Measurements from ENCODE around the gene UQCRC1.

The UQCRC1 gene

GRCh38 chr3:48630407-48630806, 21.0 kb upstream of the UQCRC1 start:
- Histone ChIP-seq H3K27ac (ENCODE audit: low read depth, low read length) (no peak overlapping the region), H3K4me1 (ENCODE audit: control insufficient read depth, low read length) (peaks cover 7% of the 10 kb centered on the region), H3K27me3 (ENCODE audit: control insufficient read depth, low read length) (no peaks in the 10 kb centered on the region), H3K9me3 (ENCODE audit: control insufficient read depth, insufficient read depth, low read length) (no peaks in the 10 kb centered on the region), H3K4me2 (ENCODE audit: low read length) (no peak overlapping the region), H3K79me2 (ENCODE audit: control insufficient read depth, low read length) (no peaks in the 10 kb centered on the region), H3F3A (ENCODE audit: control insufficient read depth, insufficient read depth) (no peaks in the 10 kb centered on the region), H3K9me2 (replicated peaks; ENCODE audit: control insufficient read depth, low read length) (no peaks in the 10 kb centered on the region), H4K20me1 (ENCODE audit: control insufficient read depth, insufficient read depth, low read depth, low read length) (no peaks in the 10 kb centered on the region), H3K36me3 (ENCODE audit: control insufficient read depth, low read length) (peaks cover 27% of the 10 kb centered on the region), H3K4me3 (ENCODE audit: low read length) (no peak overlapping the region)
- no peak for TF ChIP-seq CTCF (IDR thresholded peaks at IDR 0.05; ENCODE audit: low read depth, low read length, poor library complexity, severe bottlenecking)
- TF ChIP-seq EZH2phosphoT487 (IDR thresholded peaks at IDR 0.05; ENCODE audit: borderline replicate concordance, low read length) = no peak

GRCh38 chr3:48629894-48630293, 20.4 kb upstream of the UQCRC1 start:
- no peaks in the 10 kb centered on the region for H3K79me2 ChIP-seq (ENCODE audit: control insufficient read depth, low read length)
- no peaks in the 10 kb centered on the region for H3K9me2 ChIP-seq (replicated peaks; ENCODE audit: control insufficient read depth, low read length)
- no peak overlapping the region for H3K4me3 ChIP-seq (ENCODE audit: low read length)
- H3K36me3 ChIP-seq (ENCODE audit: control insufficient read depth, low read length) = peaks cover 27% of the 10 kb centered on the region
- H3K27ac ChIP-seq (ENCODE audit: low read depth, low read length) = no peak overlapping the region
- no peak overlapping the region for H3K4me2 ChIP-seq (ENCODE audit: low read length)
- no peaks in the 10 kb centered on the region for H3F3A ChIP-seq (ENCODE audit: control insufficient read depth, insufficient read depth)
- no peaks in the 10 kb centered on the region for H3K27me3 ChIP-seq (ENCODE audit: control insufficient read depth, low read length)
- TF ChIP-seq EZH2phosphoT487 (IDR thresholded peaks at IDR 0.05; ENCODE audit: borderline replicate concordance, low read length) (no peak), CTCF (IDR thresholded peaks at IDR 0.05; ENCODE audit: low read depth, low read length, poor library complexity, severe bottlenecking) (no peak)
- H3K4me1 ChIP-seq (ENCODE audit: control insufficient read depth, low read length) = peaks cover 7% of the 10 kb centered on the region
- no peaks in the 10 kb centered on the region for H4K20me1 ChIP-seq (ENCODE audit: control insufficient read depth, insufficient read depth, low read depth, low read length)
- no peaks in the 10 kb centered on the region for H3K9me3 ChIP-seq (ENCODE audit: control insufficient read depth, insufficient read depth, low read length)

GRCh38 chr3:48628277-48629017, 19.0 kb upstream of the UQCRC1 start:
- Histone ChIP-seq H3K4me1 (ENCODE audit: control insufficient read depth, low read length) (peaks cover 7% of the 10 kb centered on the region), H3K27me3 (ENCODE audit: control insufficient read depth, low read length) (no peaks in the 10 kb centered on the region), H3K27ac (ENCODE audit: low read depth, low read length) (no peak overlapping the region), H3F3A (ENCODE audit: control insufficient read depth, insufficient read depth) (no peaks in the 10 kb centered on the region), H3K4me2 (ENCODE audit: low read length) (no peak overlapping the region), H3K4me3 (ENCODE audit: low read length) (no peak overlapping the region), H4K20me1 (ENCODE audit: control insufficient read depth, insufficient read depth, low read depth, low read length) (no peaks in the 10 kb centered on the region), H3K9me2 (replicated peaks; ENCODE audit: control insufficient read depth, low read length) (no peaks in the 10 kb centered on the region), H3K9me3 (ENCODE audit: control insufficient read depth, insufficient read depth, low read length) (no peaks in the 10 kb centered on the region), H3K79me2 (ENCODE audit: control insufficient read depth, low read length) (no peaks in the 10 kb centered on the region), H3K36me3 (ENCODE audit: control insufficient read depth, low read length) (peaks cover 27% of the 10 kb centered on the region)
- TF ChIP-seq EZH2phosphoT487 (IDR thresholded peaks at IDR 0.05; ENCODE audit: borderline replicate concordance, low read length) = no peak

- no peak overlapping the region for H3K27ac ChIP-seq (ENCODE audit: low read depth, low read length)
- H3K4me1 ChIP-seq (ENCODE audit: control insufficient read depth, low read length) = peaks cover 7% of the 10 kb centered on the region
- H3K9me3 ChIP-seq (ENCODE audit: control insufficient read depth, insufficient read depth, low read length) = no peaks in the 10 kb centered on the region
- no peaks in the 10 kb centered on the region for H3K27me3 ChIP-seq (ENCODE audit: control insufficient read depth, low read length)
- no peak overlapping the region for H3K4me2 ChIP-seq (ENCODE audit: low read length)
- no peaks in the 10 kb centered on the region for H3F3A ChIP-seq (ENCODE audit: control insufficient read depth, insufficient read depth)
- H4K20me1 ChIP-seq (ENCODE audit: control insufficient read depth, insufficient read depth, low read depth, low read length) = no peaks in the 10 kb centered on the region
- TF ChIP-seq CTCF (IDR thresholded peaks at IDR 0.05; ENCODE audit: low read depth, low read length, poor library complexity, severe bottlenecking) = no peak
- TF ChIP-seq EZH2phosphoT487 (IDR thresholded peaks at IDR 0.05; ENCODE audit: borderline replicate concordance, low read length) = no peak
- H3K4me3 ChIP-seq (ENCODE audit: low read length) = no peak overlapping the region
- H3K79me2 ChIP-seq (ENCODE audit: control insufficient read depth, low read length) = no peaks in the 10 kb centered on the region
- H3K9me2 ChIP-seq (replicated peaks; ENCODE audit: control insufficient read depth, low read length) = no peaks in the 10 kb centered on the region
- peaks cover 15% of the 10 kb centered on the region; the same call in 1 of the 2 replicates for H3K36me3 ChIP-seq (ENCODE audit: control insufficient read depth, low read length)
Measured at GRCh38 chr3:48625600-48625999, 16.2 kb upstream of the UQCRC1 start.
